ENCODE results near the gene LHX4.

Gene LHX4

DNA sequence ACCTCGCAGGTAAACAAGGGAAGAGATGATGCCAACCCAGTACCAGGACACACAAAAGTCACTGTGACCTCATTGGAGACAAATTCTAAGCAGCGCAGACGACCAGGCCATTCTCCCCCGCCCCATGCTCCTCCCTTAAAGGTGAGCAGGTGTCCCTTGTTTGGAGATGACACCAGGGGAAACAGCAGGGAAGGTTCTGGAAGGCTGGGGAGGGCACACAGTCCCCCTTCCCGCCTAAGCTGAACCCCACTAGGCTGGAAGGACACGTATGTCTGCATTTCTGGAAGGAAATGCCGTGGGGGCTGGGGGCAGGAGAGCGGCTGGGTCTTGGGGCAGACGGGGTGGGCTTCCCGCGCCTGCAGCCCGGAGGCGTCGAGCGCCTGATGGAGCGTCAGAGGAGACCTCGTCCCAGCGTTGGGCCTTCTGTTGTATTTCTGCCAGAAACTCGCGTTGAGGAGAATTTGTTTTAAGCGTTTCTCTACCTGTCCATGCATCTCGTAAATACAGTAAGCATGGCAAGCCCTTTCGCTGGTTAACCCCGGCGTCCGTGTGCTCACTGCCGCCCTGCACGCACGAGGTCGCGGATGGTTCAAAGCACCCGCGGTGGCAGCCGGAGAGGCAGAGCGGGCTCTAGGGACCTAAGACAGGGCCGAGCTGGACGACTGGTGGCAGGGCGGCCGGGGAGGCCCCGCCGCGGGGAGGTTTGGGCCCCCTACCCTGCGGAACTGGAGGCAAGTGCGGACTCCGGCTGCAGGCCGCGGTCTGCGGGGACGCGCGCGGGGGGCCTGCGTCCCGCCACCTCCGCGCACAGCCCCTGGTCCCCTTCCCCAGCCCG is 1.2 kb upstream of the LHX4 start:
- DNase-seq, result no peak

DNA sequence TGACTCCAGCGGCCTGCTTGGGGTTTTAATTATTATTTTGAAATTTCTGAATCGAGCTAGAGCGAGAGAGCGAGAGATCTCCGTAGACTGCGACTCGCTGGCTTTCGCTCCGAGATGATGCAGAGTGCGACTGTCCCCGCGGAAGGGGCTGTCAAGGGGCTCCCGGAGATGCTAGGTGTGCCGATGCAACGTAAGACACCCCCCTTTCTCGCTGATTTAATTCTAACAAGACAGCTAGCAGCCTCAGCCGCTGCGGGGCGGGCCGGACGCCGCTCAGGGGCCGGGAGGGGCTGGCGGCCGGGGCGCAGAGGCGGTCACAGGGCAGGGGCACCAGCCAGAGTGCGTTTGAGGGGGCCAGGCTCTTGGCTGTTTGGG is 339 bp downstream of the LHX4 start:
- no peak for DNase-seq

DNA sequence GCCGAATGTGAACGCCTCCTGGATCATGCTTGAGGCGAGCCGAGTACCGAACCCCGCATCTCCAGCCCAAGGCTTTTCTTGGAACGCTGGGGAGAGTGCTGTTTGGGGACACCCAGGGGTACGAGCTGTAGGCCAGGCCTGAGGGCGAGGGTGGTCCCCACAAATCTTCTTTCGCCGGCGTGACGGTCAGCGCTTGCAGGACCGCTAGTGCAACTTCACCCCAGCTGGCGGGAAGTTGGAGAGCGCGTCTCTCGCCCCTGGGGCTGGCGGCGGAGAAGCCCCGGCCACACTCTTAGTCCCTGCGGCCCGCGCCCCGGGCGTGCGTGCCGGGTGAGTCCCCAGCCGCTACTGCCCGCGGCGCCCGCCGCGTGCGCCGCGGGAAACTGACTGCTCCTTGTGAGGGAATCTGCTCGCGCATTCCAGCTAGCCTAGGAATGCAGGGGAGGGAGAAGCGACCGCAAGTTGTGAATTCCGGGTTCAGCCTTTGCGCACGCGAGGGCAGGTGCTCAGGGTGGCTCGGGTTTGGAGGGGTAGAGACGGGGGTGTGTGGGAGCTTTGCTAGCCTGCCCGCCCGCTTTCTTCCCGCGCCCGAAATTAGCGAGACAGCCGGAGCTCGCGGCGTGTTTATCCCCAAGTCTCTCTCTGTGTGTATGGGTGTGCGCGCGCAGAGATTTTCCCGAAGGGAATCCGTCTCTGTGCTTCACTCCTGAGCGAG is 884 bp downstream of the LHX4 start:
- DNase-seq, result no peak

DNA sequence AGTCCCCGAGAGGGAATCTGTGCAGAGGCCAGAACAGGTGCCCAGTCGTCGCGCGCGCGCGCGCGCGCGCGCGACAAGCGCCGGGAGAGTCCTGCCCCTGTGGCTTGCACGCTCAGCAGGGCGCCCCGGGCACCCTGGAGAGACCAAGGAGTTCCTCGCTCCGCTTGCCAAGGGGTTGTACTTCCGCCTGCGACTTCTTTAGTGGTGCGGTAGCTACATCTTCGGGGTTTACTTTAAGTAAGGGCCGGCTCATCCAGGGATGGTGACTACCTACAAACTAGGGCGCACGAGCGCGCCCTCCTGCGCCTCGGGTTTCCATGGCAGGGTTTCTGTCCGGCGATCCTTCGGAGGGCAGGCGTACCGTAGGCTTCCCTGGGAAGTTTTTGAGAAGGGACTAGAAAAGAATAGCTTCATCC is 1.4 kb downstream of the LHX4 start:
- no peak for DNase-seq

DNA sequence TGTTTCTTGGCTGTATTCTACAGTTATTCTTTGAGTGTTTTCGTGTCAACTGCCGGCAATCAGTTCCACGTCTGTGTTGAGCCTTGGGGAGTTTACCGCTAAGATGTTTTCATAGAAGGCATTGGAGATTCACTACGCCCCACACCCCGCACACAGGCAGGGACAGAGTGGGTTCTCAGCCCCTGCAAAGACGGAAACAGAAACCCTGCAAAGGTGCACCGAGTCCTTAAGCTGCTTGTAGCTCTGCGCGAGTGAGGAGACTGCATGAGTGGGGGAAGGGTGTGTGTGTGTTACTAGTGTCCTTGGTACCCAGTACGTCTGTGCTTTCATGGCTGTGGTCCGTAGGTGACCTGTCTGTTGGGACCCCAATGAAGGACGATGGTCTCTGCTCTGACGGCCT is 1.9 kb downstream of the LHX4 start:
- no peak for DNase-seq

DNA sequence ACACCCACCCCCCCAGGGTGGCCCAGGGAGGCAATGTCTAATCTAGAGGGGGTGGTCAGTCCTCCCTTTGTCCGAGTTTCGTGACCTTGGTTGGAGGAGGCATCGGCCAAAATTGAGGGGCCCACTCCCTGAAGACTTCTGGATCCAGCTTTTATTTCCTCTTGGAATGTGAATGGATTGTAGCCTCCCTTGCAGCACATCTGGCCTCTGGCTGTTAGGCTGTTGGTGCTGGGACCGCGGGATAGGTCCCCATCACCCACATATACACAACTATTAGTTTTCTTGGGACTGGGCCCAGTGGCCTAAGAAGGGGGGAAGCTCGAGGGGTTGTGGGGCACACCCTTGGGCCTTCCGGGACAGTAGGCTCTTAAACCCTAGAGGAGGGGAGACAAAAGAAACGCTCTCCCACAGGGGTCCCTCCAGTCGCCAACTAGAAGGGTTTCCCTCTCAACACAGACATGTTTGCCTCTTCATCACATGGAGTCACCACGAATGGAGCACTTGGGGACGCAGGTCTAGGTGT is 2.5 kb downstream of the LHX4 start:
- no peak for DNase-seq

DNA sequence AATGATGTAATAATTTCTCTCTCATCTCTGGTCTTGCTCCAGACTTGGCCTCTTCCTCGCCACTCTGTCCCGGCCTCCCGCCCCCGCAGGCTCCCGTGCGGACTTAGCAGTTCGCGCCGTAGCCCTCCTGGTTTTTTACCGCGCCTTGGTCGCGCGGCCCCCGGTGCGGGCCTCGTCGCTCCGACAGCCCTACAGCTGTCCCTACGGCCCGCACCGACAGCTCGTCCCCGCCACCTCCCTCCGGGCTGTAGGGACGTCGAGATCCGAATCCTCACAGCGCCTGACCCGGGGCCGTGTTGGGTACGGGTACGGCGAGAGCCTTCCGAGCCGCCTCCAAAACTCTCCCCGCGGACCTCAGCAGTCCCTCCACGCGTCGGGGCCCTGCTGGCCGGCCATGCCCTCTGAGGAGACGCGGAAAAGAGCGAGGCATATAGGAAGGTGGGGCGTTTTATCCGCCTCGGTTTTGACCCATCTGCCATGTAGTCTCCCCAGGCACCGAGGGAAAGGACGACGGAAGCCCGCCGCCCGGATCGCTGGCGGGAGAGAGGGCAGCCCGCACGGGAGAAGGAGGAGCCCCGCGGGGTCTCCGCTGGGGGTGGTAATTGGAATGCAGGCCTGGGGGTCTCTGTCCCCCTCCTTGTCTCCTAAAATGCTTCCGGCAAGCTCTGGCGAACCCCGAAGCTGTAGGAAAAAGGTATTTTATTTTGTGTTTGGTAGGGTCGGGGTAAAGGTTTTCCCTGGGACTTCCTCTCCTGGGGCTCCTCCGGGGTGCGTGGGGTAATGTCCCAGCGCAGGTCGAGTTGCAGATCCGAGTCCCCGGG is 3.3 kb downstream of the LHX4 start:
- no peak for DNase-seq

DNA sequence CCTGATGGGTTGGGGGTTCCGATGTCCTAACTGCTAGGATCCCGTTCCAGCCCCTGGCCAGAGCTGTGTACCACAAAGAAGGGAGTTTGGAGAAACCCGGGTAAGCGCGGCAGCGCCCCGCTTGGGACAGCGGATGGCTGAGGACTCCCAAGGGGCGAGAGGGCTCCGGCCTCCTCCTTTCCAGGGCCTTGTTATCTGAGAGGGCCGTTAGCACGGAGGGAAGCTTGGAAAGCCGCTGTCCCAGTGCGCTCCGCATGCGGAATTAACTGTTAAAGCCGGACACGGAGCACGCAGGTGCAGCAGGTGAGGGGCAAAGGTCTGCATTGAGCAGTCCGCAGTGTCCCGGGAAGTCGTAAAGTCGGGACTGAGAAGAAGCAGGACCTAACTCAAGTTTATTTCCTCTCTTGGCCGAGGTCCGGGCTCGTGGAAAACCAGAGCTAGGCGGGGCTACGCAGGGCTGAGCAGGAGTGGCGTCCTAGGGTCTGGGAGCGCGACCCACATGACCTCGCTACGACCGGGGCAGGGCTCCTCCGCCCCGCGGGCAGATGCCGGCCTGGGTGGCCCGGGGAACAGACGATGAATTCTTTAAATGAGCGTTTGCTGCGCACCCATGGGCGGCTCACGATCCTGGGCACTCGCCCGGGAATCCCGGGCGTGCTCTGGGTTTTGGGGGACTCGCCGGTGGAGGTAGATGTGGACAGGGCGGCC is 4.5 kb downstream of the LHX4 start:
- DNase-seq, result no peak

DNA sequence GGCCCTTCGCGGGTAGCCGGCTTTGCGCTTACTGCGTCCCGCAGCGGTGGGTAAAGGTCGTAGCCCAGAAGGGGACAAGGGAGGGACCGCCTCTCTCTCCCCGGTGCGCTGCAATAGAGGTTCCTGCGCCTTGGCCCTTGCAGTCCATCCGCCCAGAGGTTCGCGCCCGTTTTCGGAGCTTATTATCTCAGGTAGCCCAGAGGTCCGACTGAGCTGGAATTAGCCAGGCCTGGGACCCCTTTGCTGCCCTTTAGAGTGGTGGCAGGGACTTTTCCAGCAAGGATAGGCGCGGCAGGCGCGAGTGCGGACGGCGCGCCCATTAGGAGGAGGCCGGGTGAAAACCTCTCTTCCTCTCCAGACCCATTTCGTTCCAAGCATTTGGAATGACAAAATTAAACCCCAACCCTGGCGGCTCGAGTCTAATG is 5.0 kb downstream of the LHX4 start:
- DNase-seq, result no peak

DNA sequence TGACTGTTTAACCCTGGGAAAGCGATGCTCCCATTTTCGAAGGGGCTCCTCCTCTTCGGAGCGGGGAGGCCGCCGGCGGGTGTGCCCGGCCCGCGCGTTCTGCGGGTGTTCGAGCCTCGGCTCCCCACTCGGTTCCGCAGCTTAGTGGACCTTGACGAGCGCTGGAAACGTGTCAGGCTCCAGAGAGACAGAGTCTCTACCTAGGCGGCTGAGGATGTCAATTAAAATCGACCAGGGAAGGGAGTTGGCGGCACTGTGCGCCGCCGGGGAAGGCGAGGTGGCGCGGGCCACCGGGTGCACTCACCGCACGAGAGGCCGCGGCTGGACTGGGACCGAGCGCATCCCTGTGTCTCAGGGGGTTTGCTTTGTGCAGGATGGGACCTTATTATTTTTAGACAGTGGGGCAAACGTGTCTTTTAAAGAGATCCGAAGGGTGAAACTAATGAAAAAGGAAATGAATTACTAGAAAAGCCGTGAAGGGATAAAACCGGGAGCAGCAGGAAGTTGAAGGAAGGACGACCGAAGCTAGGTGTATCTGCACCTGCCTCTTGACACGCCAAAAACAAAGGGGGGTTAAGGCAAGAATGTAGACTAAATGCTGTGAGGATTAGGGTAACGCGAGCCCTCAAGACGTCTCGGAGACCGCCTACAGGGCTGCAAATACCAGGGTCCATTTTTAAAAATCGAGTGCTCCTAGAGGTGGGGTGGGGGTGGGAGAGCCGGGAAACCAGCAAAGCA is 5.6 kb downstream of the LHX4 start:
- no peak for DNase-seq

DNA sequence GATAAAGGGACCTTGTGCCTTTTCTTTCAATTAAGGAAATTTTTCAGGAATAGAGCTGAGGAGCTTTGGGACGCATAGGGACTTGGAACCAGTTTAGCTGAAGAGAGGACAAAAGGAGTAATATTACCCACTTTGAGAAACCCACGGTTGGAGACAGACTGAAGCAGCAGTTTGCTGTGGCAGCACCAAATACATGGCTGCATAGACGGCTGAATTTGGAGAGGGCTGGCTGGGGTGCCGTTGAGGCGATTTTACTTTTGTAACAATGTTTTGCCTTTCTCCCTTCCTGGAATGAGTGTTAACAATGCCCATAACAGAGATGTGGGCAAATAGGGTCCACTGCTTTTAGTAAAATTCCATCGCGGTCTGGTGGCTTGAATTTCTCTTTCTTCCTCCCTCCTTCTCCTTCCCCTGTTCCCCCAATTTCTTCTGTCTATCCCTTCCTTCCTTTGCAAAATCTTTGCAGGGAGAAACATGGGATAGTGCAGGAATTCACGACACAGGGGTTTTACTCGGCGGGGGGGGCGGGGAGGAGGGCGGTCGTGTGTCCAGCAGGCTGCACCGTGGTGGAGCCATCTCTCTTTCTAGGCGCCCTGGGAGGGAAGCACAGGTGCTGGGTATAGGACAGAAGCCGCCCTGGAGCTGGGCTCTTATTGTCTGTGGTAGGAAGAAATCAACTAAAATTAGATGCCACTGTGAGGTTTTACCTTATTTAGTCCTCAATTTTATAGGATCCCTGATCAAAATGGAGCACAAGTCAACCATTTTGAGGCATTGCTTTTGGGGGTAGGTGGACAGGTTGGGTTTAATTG is 6.8 kb downstream of the LHX4 start:
- DNase-seq, result no peak

DNA sequence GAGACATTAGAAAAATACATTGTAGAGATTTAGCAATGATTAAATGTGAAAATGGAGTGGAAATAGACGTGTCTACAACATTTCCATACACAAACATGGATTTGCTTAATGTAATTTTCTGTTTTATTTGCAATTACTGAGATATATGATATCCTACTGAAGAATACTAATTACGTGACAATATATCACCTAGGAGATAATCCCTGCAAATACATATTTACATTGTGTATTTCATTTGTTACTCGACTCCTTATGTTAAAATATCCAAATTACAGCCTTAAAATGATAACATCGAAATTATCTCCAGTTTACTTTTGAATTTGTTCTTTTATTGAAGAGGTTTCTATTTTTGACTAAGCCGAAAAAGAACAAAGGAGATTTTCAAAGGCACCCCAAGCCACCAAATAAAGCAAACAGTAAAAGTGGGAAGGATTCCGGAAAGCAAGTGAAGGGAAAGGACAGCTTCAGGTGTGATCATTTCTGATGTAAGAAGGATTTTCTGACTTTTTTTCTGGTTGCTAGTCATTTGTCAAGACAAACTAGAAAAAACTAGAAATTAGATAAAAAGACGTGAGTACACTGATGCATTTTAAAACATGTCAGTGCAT is 7.9 kb downstream of the LHX4 start:
- DNase-seq, result no peak

DNA sequence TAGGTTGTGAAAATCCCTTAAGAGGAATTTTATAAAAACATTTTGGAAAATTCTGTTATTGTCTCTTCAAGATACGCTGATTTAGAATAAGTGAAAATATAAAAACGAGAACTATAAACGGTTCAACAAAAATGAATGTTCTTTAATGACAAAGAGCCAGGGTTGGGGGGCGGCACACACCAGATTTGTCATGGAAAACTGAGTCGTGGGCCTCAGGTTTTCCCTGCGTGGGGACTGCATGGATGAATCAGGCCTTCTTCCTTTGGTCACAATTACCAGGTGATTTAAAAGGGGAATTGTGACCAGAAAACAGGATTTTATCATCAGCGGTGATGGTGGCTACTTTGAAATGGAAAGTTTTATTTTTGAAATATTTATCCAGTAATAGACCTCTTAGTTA is 8.6 kb downstream of the LHX4 start:
- DNase-seq, result no peak

DNA sequence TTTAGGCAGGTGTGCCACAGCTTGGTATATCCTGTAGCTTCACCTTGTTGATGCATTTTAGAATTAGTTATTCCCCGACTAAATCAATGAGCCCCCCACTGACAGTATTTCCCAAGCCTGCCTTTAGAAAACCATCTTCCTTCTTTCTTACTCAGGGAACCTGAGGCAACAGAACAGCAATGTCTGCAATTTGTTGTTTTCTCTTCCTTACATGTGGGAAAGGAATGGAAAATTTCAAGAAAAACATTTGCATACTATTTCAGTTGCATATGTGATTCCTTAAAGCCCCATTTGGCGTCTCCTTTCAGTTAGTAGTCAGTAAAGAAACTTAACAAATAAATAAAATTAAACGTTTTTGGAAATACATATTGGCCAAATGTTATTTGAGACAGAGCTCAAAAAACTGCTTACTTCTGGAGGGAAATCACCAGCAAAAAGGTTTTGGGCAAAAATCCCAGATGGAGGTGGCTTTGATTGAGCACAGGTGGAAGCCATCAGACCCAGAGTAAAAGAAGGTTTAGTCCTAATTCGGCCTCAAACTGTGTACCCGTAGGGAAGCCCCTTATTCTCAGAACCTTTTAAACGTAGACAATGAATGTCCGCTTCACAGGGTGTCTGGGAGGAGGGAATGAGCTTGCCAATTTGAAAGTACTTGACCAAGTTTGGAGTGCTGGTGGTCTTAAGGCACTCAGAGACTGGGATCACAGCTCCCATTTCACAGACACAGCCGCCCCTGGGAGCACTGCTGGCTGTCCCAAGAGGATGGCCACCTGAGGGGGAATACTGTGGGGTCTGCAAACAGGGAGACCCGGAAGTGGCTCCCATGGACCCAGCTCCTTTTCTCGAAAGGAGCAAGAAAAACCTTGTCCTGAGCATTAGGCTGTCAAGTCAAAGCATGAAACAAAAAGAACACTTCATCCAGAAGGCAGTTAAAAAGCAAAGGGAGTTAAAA is 9.4 kb downstream of the LHX4 start:
- no peak for DNase-seq

DNA sequence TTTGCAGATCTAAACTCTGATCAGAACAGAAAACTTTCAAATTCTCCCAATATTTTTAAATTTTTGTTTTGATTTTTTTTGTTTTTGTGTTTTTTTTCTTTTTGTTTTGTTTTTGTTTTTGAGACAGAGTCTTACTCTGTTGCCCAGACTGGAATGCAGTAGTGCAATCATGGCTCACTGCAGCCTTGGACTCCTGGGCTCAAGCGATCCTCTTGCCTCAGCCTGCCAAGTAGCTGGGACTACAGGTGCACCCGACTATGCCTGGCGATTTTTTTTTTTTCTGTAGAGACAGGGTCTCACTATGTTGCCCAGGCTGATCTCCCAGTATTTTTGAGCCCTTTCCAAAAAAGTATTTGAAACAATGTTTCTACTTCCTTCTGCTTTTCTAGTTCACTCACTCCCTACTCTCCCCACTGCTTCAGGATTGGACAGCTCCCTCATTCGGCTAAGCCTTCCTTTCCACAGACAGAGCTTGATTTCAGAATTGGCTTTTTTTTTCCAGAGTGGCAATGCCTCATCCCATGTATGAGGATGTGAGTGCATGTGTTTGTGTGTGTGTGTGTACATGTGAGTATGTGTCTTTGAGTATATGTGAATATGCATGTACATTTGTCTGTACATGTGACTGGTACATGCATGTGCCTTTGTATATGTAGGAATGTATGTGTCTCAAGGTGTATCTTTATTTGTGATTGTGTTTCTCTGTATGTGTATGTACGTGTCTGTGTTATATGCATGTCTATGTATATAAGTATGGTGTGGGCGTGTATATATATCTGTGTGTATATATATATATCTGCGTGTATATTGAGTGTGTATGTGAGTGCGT is 11.9 kb downstream of the LHX4 start:
- no peak for DNase-seq

DNA sequence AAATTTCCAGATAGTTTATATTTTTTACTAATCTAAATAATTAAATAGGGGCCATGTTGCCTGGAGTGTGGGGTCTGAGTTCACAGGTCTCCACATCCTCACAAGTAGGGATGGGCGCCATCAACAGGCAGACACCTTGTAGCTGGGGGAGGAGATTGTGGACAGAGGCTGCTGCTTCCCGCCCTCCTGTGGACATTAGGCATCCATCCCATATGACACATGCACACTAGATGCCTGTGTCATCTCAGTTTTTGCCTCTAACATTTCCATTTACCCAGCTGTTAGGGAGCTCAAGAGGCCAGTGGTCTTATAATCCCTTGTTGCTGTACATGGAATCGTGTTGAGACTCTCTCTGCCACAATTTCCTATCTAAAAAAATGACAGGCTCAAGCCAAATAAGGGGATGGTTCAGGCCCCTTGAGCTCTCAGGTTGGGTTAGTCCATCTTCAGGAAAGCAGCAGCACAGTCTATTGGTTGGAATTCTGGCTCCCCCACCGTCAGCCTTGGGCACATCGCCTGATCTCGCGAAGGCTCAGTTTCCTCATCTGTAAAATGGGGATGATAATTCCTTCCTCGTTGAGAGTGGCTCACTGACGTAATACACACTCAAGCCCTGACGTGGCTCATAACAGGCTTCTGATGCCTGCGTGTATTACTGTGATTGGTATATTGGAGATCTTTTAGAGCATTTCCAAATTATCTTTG is 13.6 kb downstream of the LHX4 start:
- no peak for DNase-seq

DNA sequence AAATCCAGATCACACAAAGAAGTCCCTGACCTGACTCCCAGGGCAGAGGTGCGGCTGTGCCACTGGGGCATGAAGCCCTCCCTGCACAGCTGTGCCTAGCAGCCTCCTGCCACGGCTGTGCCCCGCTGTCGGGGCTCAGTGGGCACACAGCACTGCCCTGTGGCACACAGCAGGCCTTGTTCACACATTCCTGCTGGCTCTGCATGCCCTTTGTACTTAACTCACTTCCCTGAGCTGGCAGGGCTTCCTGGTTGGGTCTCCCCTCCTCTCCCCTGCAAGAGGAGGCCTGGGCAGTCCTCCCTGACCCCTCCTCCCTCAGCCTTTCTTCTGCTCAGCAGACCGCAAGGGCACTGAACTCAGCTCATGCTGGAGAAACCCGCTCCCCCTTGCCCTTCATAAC is 14.8 kb downstream of the LHX4 start:
- DNase-seq, result no peak

DNA sequence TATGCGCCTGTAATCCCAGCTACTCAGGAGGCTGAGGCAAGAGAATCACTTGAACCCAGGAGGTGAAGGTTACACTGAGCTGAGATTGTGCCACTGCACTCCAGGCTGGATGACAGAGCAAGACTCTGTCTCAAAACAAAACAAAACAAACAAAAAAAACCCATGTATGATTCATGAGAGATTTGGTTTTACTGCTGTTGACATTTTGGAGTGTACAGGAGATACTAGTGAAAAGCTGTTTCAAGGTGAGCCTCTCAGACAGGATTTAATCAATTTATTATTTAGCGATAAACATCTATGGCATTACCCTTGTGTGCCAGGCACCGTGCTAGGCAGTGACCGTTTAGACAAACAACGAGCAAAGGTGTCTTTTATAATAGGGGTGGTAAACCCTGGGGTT is 16.5 kb downstream of the LHX4 start:
- DNase-seq, result no peak
